Esophagus squamous epithelium (tissue), 5 donors: ENCODE measurements around the gene NET1. TPM values are rescaled to one million over a fixed set of nuclear protein-coding genes. Genes with fewer than 3 reads are reported as not detected.

ENCODE experiments used
- DNase-seq: peaks from one replicate; lab custom pipeline; 2025; lab: John Stamatoyannopoulos, UW
- H3K27ac ChIP-seq, 4 donors: fragments of 200-600 bp; sonication (generic); one replicate each; pipeline ENCODE4 v1.5.1; 2016 to 2019; ENCODE audit warnings: mild to moderate bottlenecking in 1 of 4
- H3K27me3 ChIP-seq, 4 donors: fragments of 200-600 bp; sonication (generic); 1 replicate in 3 of 4; 2 replicates in 1 of 4; pipeline versions ENCODE4 v1.5.1 to v1.6.0; 2017 to 2021; ENCODE audit warnings: antibody characterized with exemption in 1 of 4
- H3K36me3 ChIP-seq, 3 donors: fragments of 200-600 bp; sonication (generic); one replicate each; pipeline ENCODE4 v1.5.1; 2016 to 2019
- H3K4me1 ChIP-seq, 3 donors: fragments of 200-600 bp; sonication (generic); one replicate each; pipeline ENCODE4 v1.5.1; 2017 to 2019
- H3K4me3 ChIP-seq, 4 donors: fragments of 200-600 bp; sonication (generic); 1 replicate in 3 of 4; 2 replicates in 1 of 4; pipeline ENCODE4 v1.5.1; 2016 to 2019; ENCODE audit warnings: mild to moderate bottlenecking in 2 of 4, moderate library complexity in 1 of 4
- H3K9me3 ChIP-seq, 3 donors: fragments of 200-600 bp; sonication (generic); one replicate each; pipeline ENCODE4 v1.5.1; 2016 to 2019
- POLR2A ChIP-seq, 4 donors: fragments of 450-650 bp; IDR thresholded peaks; one replicate each; pipeline ENCODE4 v1.6.1; 2017; ENCODE audit warnings: antibody characterized with exemption in 4 of 4, mild to moderate bottlenecking in 4 of 4, moderate library complexity in 3 of 4
- WGBS, 2 donors: methylation state at CpG; one replicate each; pipeline ENCODE4 v1.1.5; 2018; 5-methylcytosine and 5-hydroxymethylcytosine counted together
- intact Hi-C: fragments of 100-400 bp; cut with DNase I; formaldehyde crosslinking; loops from one replicate; pipeline ENCODE4 v1.15.0; 2022
- total RNA-seq, 4 donors: library from RNA; depleted of rRNA; stranded (reverse); fragments of >200 nt; gene quantifications; one replicate each; pipeline ENCODE4 v1.1.0, GENCODE V29; 2016
- TF ChIP-seq, protein P1 (sequence below), 6 experiments: fragments of 450-650 bp in 4 of 6; fragments of 200-600 bp in 2 of 6; sonication (generic) in 2 of 6; IDR thresholded peaks; one replicate each; pipeline ENCODE4 v1.5.1; 2016 to 2019; ENCODE audit warnings: antibody characterized with exemption in 6 of 6, mild to moderate bottlenecking in 4 of 6, moderate library complexity in 4 of 6
- donor health status: DM: yes; HTN: yes; CAD: no.

Gene NET1
- total RNA-seq, 4 donors from 2014 or later, result 77.8 to 170 (median 107) TPM

DNA sequence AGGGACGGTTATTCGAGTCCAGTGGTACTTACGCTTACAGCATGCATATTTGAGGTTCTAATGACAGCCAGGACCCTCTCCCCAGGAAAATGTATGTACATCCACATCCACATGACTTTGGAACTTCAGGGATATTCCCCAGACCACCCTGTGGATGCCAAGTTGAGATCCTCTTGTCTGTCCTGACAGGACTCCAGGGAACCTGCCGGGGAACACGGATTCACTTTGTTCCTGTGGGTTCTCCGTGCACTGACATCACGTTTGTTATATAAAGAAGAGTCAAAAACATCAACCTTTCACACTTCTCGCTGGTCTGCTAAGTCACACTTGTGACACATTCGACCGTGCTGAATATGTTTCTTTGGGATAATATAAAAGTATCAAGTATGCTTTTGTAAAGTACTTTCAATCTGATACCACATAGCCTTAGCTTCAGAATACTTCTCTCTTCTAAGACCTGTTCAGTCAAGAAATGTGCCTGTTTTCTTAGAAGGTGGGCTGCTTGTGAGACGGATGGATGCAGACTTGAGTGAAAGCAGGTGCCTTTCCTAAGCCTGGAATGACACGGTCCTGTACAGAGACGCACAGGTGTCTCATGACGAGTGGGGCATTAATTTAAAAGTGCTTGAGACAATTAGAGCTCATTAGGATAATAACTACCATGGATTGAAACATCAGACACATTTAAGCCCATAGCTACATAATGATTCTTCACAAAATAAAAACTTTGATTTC lies 48.3 kb downstream of the NET1 start:
- no peak for TF ChIP-seq POLR2A (IDR thresholded peaks at IDR 0.05)
- TF ChIP-seq, protein P1, sequence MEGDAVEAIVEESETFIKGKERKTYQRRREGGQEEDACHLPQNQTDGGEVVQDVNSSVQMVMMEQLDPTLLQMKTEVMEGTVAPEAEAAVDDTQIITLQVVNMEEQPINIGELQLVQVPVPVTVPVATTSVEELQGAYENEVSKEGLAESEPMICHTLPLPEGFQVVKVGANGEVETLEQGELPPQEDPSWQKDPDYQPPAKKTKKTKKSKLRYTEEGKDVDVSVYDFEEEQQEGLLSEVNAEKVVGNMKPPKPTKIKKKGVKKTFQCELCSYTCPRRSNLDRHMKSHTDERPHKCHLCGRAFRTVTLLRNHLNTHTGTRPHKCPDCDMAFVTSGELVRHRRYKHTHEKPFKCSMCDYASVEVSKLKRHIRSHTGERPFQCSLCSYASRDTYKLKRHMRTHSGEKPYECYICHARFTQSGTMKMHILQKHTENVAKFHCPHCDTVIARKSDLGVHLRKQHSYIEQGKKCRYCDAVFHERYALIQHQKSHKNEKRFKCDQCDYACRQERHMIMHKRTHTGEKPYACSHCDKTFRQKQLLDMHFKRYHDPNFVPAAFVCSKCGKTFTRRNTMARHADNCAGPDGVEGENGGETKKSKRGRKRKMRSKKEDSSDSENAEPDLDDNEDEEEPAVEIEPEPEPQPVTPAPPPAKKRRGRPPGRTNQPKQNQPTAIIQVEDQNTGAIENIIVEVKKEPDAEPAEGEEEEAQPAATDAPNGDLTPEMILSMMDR (IDR thresholded peaks at IDR 0.05), result no peak
- peaks cover 0 to 24% (median 11%) of the 10 kb centered on the region in 3 donors for H3K4me1 ChIP-seq
- H3K4me3 ChIP-seq, result no peak overlapping the region
- no peak overlapping the region for H3K27ac ChIP-seq
- H3K9me3 ChIP-seq, result no peaks in the 10 kb centered on the region
- peaks cover 3 to 51% (median 13%) of the 10 kb centered on the region in 3 donors for H3K36me3 ChIP-seq
- intact Hi-C loops, result no loop called here
- 89 to 90% methylated on average over 13 to 14 of the region's 14 CpGs for WGBS, 2 donors
- DNase-seq, result no peak
- no peaks in the 10 kb centered on the region for H3K27me3 ChIP-seq

DNA sequence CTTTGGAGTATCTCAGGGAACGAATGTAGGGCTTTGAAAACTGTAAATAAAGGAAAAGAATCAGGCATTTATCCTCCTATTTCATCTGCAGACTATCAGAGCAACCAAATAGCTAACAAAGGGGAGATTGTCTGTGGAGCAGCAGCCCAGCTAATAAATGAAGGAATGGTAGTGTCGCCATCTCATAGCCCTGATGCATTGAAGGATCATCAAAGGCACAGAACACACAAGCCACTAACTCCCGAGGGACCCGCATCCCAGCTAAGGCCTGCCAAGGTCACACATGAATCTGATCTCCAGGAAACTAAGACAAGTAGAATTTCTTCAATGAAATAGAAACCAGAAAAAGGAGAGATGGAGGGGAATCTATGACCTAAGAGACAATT lies 48.8 kb downstream of the NET1 start:
- intact Hi-C loops, result no loop called here
- Histone ChIP-seq H3K4me1 (peaks cover 4 to 30% (median 16%) of the 10 kb centered on the region in 3 donors), H3K36me3 (peaks cover 0 to 45% (median 8%) of the 10 kb centered on the region in 3 donors), H3K27ac (no peak overlapping the region), H3K4me3 (no peak overlapping the region), H3K9me3 (no peaks in the 10 kb centered on the region), H3K27me3 (no peaks in the 10 kb centered on the region)
- DNase-seq, result no peak
- no peak for TF ChIP-seq POLR2A (IDR thresholded peaks at IDR 0.05)
- TF ChIP-seq, protein P1 (IDR thresholded peaks at IDR 0.05), result no peak
- 68 to 92% methylated on average over 4 of the region's 4 CpGs for WGBS, 2 donors

DNA sequence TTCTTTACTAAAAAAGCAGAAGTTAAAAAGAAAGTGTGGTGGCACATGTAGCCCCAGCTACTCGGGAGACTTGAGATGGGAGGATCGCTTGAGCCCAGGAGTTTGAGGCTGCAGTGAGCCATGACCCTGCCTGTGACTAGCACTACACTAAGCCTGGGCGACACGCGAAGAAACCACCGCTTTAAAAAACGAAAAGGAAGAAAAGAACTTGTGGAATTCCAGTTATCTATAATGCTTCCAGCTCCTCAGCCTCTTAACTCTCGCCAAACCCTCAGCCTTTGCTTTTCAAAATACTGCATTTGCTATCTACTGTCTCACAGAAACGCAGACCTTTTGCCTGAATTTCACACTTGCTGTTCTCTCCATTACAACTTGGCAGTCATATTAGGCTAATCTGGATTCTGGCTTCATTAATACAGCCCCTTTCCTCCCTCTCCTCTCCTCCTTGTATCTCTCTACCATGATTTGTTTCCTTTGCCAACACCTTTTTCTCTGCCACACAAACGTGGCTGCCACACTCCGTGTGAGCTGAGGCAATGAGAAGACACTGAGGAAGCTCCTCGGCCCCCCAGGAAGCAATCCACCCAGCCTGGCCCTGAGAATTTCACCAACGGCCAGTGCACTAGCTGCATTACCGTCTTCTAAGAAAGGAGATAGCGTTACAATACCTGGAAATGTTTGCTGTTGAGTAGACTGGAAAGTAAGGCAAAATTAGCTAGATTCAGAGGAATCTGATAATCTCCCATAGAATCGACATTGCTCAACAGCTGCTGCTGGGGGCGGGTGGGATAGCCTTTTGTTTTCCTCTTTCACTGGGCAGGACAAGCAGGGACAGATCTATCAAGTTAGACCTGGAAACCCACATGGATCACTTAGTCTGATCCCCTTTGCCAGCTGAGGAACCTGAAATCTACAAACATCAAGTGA lies 49.8 kb downstream of the NET1 start:
- intact Hi-C loops, result no loop called here
- H3K27ac ChIP-seq, result peak overlapping the region in 1 of 4 donors; percentile 29
- no peaks in the 10 kb centered on the region for H3K9me3 ChIP-seq
- TF ChIP-seq POLR2A (IDR thresholded peaks at IDR 0.05), result no peak
- TF ChIP-seq, protein P1 (IDR thresholded peaks at IDR 0.05), result no peak
- 44 to 58% methylated on average over 16 to 17 of the region's 17 CpGs for WGBS, 2 donors
- no peak for DNase-seq
- H3K27me3 ChIP-seq, result no peaks in the 10 kb centered on the region
- no peak overlapping the region for H3K4me3 ChIP-seq
- H3K36me3 ChIP-seq, result peaks cover 0 to 36% (median 0%) of the 10 kb centered on the region in 3 donors
- peaks cover 8 to 40% (median 24%) of the 10 kb centered on the region in 3 donors for H3K4me1 ChIP-seq

GRCh38 chr10:5462841-5463293 lies 50.5 kb downstream of the NET1 start:
- no peak for DNase-seq
- Histone ChIP-seq H3K27me3 (no peaks in the 10 kb centered on the region), H3K27ac (peak overlapping the region in 1 of 4 donors; percentile 29), H3K36me3 (peaks cover 0 to 29% (median 0%) of the 10 kb centered on the region in 3 donors), H3K4me3 (no peak overlapping the region), H3K4me1 (peaks cover 13 to 47% (median 27%) of the 10 kb centered on the region in 3 donors), H3K9me3 (no peaks in the 10 kb centered on the region)
- TF ChIP-seq, protein P1 (IDR thresholded peaks at IDR 0.05), result no peak
- no peak for TF ChIP-seq POLR2A (IDR thresholded peaks at IDR 0.05)
- intact Hi-C loops, result no loop called here
- WGBS, 2 donors, result 78 to 93% methylated on average over 6 to 7 of the region's 7 CpGs
